ENCODE data around the gene MTCH1.
A peak's percentile ranks its signal among the peaks of the same experiment; 100 is the strongest.

Gene MTCH1

GRCh38 chr6:36989264-36989663 lies 3.3 kb upstream of the MTCH1 start:
- no peak for DNase-seq

- no peak for DNase-seq
Observed at GRCh38 chr6:36986704-36987047, 680 bp upstream of the MTCH1 start.

- DNase-seq, result no peak
Observed at GRCh38 chr6:36985417-36985807, 584 bp downstream of the MTCH1 start.

- DNase-seq, result peak; percentile 50
Observed at GRCh38 chr6:36984581-36985416, 1.2 kb downstream of the MTCH1 start.

GRCh38 chr6:36983538-36983937 lies 2.5 kb downstream of the MTCH1 start:
- DNase-seq, result no peak

GRCh38 chr6:36980876-36981619 lies 4.9 kb downstream of the MTCH1 start:
- no peak for DNase-seq

- no peak for DNase-seq
Observed at GRCh38 chr6:36980129-36980528, 5.9 kb downstream of the MTCH1 start.

GRCh38 chr6:36979347-36979742 lies 6.7 kb downstream of the MTCH1 start:
- peak; percentile 25 for DNase-seq

GRCh38 chr6:36978421-36979346 lies 7.3 kb downstream of the MTCH1 start:
- no peak for DNase-seq

GRCh38 chr6:36977470-36977941 lies 8.5 kb downstream of the MTCH1 start:
- no peak for DNase-seq

- no peak for DNase-seq
Observed at GRCh38 chr6:36976931-36977330, 9.1 kb downstream of the MTCH1 start.

- no peak for DNase-seq
Observed at GRCh38 chr6:36976509-36976908, 9.5 kb downstream of the MTCH1 start.

- DNase-seq, result no peak
Observed at GRCh38 chr6:36976007-36976264, 10.1 kb downstream of the MTCH1 start.

- no peak for DNase-seq
Observed at GRCh38 chr6:36975231-36976006, 10.6 kb downstream of the MTCH1 start.

- DNase-seq, result no peak
Observed at GRCh38 chr6:36973647-36974046, 12.3 kb downstream of the MTCH1 start.

GRCh38 chr6:36973190-36973589 lies 12.8 kb downstream of the MTCH1 start:
- no peak for DNase-seq

- DNase-seq, result no peak
Observed at GRCh38 chr6:36971921-36972673, 13.9 kb downstream of the MTCH1 start.

- no peak for DNase-seq
Observed at GRCh38 chr6:36970892-36971842, 14.8 kb downstream of the MTCH1 start.

GRCh38 chr6:36969988-36970891 lies 15.8 kb downstream of the MTCH1 start:
- no peak for DNase-seq
